Gastroesophageal sphincter (tissue), 4 donors: Measurements from ENCODE around the gene MTARC2. TPM values are rescaled to one million over a fixed set of nuclear protein-coding genes. Genes with fewer than 3 reads are reported as not detected.

Experiments used
- ATAC-seq: fragments of 150-250 bp; one replicate; pipeline ENCODE4 v1.9.1; 2016; ENCODE audit warnings: mild to moderate bottlenecking, moderate library complexity
- H3K27ac ChIP-seq, 4 donors: fragments of 200-600 bp; sonication (generic) in 3 of 4; 1 replicate in 3 of 4; 2 replicates in 1 of 4; pipeline ENCODE4 v1.5.1; 2016 to 2019
- H3K27me3 ChIP-seq: fragments of 200-600 bp; sonication (generic); one replicate; pipeline ENCODE4 v1.5.1; 2019
- H3K36me3 ChIP-seq, 2 donors: fragments of 200-600 bp; sonication (generic); one replicate each; pipeline ENCODE4 v1.5.1; 2019; ENCODE audit warnings: control low read depth in 1 of 2
- H3K4me1 ChIP-seq, 3 donors: fragments of 200-600 bp; sonication (generic); 1 replicate in 2 of 3; 2 replicates in 1 of 3; pipeline ENCODE4 v1.5.1; 2016 to 2019; ENCODE audit warnings: control low read depth in 2 of 3
- H3K4me3 ChIP-seq, 2 donors: fragments of 200-600 bp; sonication (generic); one replicate each; pipeline ENCODE4 v1.5.1; 2019; ENCODE audit warnings: mild to moderate bottlenecking in 1 of 2, moderate library complexity in 1 of 2
- H3K9me3 ChIP-seq, 3 donors: fragments of 200-600 bp; sonication (generic); one replicate each; pipeline ENCODE4 v1.5.1; 2017 to 2019; ENCODE audit warnings: control low read depth in 2 of 3
- EP300 ChIP-seq: sonication (generic); formaldehyde crosslinking; IDR thresholded peaks from one replicate; pipeline ENCODE4 v1.6.1; 2017; ENCODE audit warnings: antibody characterized with exemption, mild to moderate bottlenecking
- POLR2A ChIP-seq, 2 donors: fragments of 450-650 bp; IDR thresholded peaks; one replicate each; pipeline ENCODE4 v1.6.1; 2017; ENCODE audit warnings: antibody characterized with exemption in 2 of 2, mild to moderate bottlenecking in 2 of 2, moderate library complexity in 1 of 2
- POLR2AphosphoS5 ChIP-seq: sonication (generic); formaldehyde crosslinking; IDR thresholded peaks from one replicate; pipeline ENCODE4 v1.6.1; 2017; ENCODE audit warnings: antibody characterized with exemption
- WGBS, 2 donors: methylation state at CpG; one replicate each; pipeline ENCODE4 v1.1.5; 2018; ENCODE audit warnings: low coverage in 1 of 2; 5-methylcytosine and 5-hydroxymethylcytosine counted together
- total RNA-seq, 4 donors: library from RNA; depleted of rRNA; stranded (reverse); fragments of >200 nt; gene quantifications; one replicate each; pipeline ENCODE4 v1.1.0, GENCODE V29; 2016
- TF ChIP-seq, protein P1 (sequence below), 4 experiments: fragments of 200-600 bp in 2 of 4; fragments of 450-650 bp in 2 of 4; sonication (generic) in 1 of 4; IDR thresholded peaks; one replicate each; pipeline ENCODE4 v1.5.1; 2017 to 2019; ENCODE audit warnings: antibody characterized with exemption in 4 of 4, mild to moderate bottlenecking in 2 of 4, moderate library complexity in 2 of 4

MTARC2 gene
- total RNA-seq, 4 donors from 2014 or later: 13.0 to 32.5 (median 17.9) TPM

GRCh38 chr1:220772846-220773245, 24.7 kb downstream of the MTARC2 start:
- ATAC-seq: no peak
- no peak overlapping the region for H3K27ac ChIP-seq
- TF ChIP-seq POLR2A (IDR thresholded peaks at IDR 0.05): no peak
- no peak for TF ChIP-seq EP300
- TF ChIP-seq, protein P1, sequence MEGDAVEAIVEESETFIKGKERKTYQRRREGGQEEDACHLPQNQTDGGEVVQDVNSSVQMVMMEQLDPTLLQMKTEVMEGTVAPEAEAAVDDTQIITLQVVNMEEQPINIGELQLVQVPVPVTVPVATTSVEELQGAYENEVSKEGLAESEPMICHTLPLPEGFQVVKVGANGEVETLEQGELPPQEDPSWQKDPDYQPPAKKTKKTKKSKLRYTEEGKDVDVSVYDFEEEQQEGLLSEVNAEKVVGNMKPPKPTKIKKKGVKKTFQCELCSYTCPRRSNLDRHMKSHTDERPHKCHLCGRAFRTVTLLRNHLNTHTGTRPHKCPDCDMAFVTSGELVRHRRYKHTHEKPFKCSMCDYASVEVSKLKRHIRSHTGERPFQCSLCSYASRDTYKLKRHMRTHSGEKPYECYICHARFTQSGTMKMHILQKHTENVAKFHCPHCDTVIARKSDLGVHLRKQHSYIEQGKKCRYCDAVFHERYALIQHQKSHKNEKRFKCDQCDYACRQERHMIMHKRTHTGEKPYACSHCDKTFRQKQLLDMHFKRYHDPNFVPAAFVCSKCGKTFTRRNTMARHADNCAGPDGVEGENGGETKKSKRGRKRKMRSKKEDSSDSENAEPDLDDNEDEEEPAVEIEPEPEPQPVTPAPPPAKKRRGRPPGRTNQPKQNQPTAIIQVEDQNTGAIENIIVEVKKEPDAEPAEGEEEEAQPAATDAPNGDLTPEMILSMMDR (IDR thresholded peaks at IDR 0.05): no peak
- no peak for TF ChIP-seq POLR2AphosphoS5
- no peaks in the 10 kb centered on the region for H3K9me3 ChIP-seq
- WGBS, 2 donors: 89 to 90% methylated on average over 3 to 4 of the region's 4 CpGs
- peaks cover 0 to 57% of the 10 kb centered on the region in 2 donors for H3K36me3 ChIP-seq
- no peak overlapping the region for H3K4me3 ChIP-seq
- no peaks in the 10 kb centered on the region for H3K27me3 ChIP-seq
- H3K4me1 ChIP-seq: peaks cover 0 to 23% (median 0%) of the 10 kb centered on the region in 3 donors

GRCh38 chr1:220775240-220775853, 27.2 kb downstream of the MTARC2 start:
- H3K4me1 ChIP-seq: peaks cover 0 to 12% (median 0%) of the 10 kb centered on the region in 3 donors
- no peak for ATAC-seq
- no peaks in the 10 kb centered on the region for H3K27me3 ChIP-seq
- 28 to 31% methylated on average over 8 of the region's 8 CpGs for WGBS, 2 donors
- H3K27ac ChIP-seq: no peak overlapping the region
- H3K4me3 ChIP-seq: no peak overlapping the region
- TF ChIP-seq, protein P1 (IDR thresholded peaks at IDR 0.05): peak; percentile 54 to 81 (median 71)
- TF ChIP-seq EP300: no peak
- no peak for TF ChIP-seq POLR2A (IDR thresholded peaks at IDR 0.05)
- TF ChIP-seq POLR2AphosphoS5: no peak
- no peaks in the 10 kb centered on the region for H3K9me3 ChIP-seq
- peaks cover 0 to 55% of the 10 kb centered on the region in 2 donors for H3K36me3 ChIP-seq

GRCh38 chr1:220776254-220776653, 28.1 kb downstream of the MTARC2 start:
- 89 to 90% methylated on average over 7 of the region's 7 CpGs for WGBS, 2 donors
- H3K9me3 ChIP-seq: no peaks in the 10 kb centered on the region
- no peak for TF ChIP-seq EP300
- TF ChIP-seq, protein P1 (IDR thresholded peaks at IDR 0.05): no peak
- TF ChIP-seq POLR2A (IDR thresholded peaks at IDR 0.05): no peak
- no peak for TF ChIP-seq POLR2AphosphoS5
- H3K27me3 ChIP-seq: no peaks in the 10 kb centered on the region
- ATAC-seq: no peak
- no peak overlapping the region for H3K27ac ChIP-seq
- H3K4me1 ChIP-seq: peaks cover 0 to 12% (median 0%) of the 10 kb centered on the region in 3 donors
- no peak overlapping the region for H3K4me3 ChIP-seq
- H3K36me3 ChIP-seq: peaks cover 0 to 55% of the 10 kb centered on the region in 2 donors

DNA sequence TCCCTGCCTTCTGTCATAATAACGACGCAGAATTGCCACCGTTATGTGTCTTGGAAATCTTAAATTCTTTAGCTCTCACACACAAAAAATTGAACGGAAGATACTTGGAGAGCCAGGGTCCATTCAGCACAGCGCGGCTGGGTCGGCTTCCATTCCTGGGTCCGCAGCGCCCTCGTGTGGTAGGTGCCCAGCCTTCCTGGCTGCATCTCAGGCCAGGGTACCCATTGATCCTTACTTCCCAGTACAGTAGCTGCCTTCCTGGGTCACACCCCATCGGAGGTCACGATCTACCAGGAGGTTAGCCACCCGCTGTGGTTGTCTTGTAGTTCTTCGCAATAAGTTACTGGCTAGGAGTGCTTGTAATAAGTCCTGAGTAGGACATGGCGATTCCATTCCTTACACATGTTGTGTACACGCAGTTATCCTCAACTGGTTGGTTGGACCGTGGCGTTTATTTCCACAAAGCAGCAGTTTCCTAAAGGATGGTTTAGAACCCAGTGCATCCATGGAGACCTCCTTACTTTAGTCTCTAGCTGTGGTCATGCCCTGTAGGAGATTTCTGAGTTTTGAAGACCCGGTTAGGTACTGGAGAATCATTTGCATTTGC, 28.7 kb downstream of the MTARC2 start:
- H3K4me3 ChIP-seq: no peak overlapping the region
- H3K36me3 ChIP-seq: peaks cover 0 to 54% of the 10 kb centered on the region in 2 donors
- H3K27me3 ChIP-seq: no peaks in the 10 kb centered on the region
- no peaks in the 10 kb centered on the region for H3K9me3 ChIP-seq
- peaks cover 0 to 12% (median 0%) of the 10 kb centered on the region in 3 donors for H3K4me1 ChIP-seq
- WGBS, 2 donors: 5 to 20% methylated on average over 3 to 6 of the region's 19 CpGs
- no peak overlapping the region for H3K27ac ChIP-seq
- peak; percentile 92 for ATAC-seq
- no peak for TF ChIP-seq POLR2AphosphoS5
- TF ChIP-seq, protein P1 (IDR thresholded peaks at IDR 0.05): peak; percentile 67 to 92 (median 81)

GRCh38 chr1:220783453-220783852, 35.3 kb downstream of the MTARC2 start:
- Histone ChIP-seq H3K4me1 (peaks cover 0 to 33% (median 6%) of the 10 kb centered on the region in 3 donors), H3K4me3 (no peak overlapping the region), H3K9me3 (no peaks in the 10 kb centered on the region), H3K27ac (no peak overlapping the region), H3K27me3 (no peaks in the 10 kb centered on the region), H3K36me3 (peaks cover 0 to 60% of the 10 kb centered on the region in 2 donors)
- no peak for TF ChIP-seq POLR2AphosphoS5
- no peak for TF ChIP-seq POLR2A (IDR thresholded peaks at IDR 0.05)
- no peak for TF ChIP-seq EP300
- TF ChIP-seq, protein P1 (IDR thresholded peaks at IDR 0.05): no peak
- no peak for ATAC-seq
- 75 to 93% methylated on average over 1 to 3 of the region's 3 CpGs for WGBS, 2 donors
